Lower leg skin (tissue), 3 donors: ENCODE measurements around the gene GLCE.
"Not testable (repeated sequence)": the region's sequence is repeated elsewhere in the genome, so short reads cannot be mapped to it uniquely, and the experiment has no call there.

Source experiments
- CTCF ChIP-seq, 3 donors: fragments of 450-650 bp; IDR thresholded peaks; one replicate each; pipeline ENCODE4 v1.5.1; 2016; ENCODE audit warnings: antibody characterized with exemption in 3 of 3, mild to moderate bottlenecking in 3 of 3, moderate library complexity in 2 of 3
- POLR2A ChIP-seq, 2 donors: fragments of 450-650 bp; IDR thresholded peaks; one replicate each; pipeline ENCODE4 v1.6.1; 2016 to 2017; ENCODE audit warnings: antibody characterized with exemption in 2 of 2, mild to moderate bottlenecking in 1 of 2, moderate library complexity in 1 of 2

- not testable (repeated sequence) for TF ChIP-seq CTCF, POLR2A (IDR thresholded peaks at IDR 0.05)
These were observed 131.2 kb downstream of the GLCE start for GRCh38 chr15:69291651-69292050.
